ENCODE data around the gene SVEP1. TPM values are rescaled to one million over a fixed set of nuclear protein-coding genes. Genes with fewer than 3 reads are reported as not detected.

The SVEP1 gene
- total RNA-seq, 1 experiment from 2014 or later, result 3.2 TPM

DNA sequence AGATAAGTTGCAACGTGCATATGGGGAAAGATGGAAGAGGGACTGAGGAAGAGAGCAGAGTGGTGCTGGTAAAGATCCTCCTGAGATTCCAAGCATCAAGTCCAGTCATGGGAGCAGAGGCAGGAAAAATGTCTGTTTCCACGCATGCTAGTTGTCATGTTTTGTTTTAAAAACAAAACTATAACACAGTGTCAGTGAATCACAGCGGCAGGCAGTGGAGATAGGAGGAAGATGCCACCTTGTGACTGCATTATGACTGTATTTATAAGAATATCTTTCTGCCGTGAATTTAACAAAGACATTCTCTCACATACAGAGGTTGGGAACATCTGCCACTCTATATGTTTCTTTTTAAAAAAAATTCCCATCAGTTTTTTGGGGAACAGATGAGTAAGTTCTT, 3.7 kb upstream of the SVEP1 start:
- no peak for DNase-seq (ENCODE audit: low read depth)
- in situ Hi-C loops (cut with HindIII; ENCODE audit: low pct_unique_long_range_greater_than_20kb, low sequenced_read_pairs), result no loop called here

- DNase-seq (ENCODE audit: low read depth), result no peak
- in situ Hi-C loops (cut with HindIII; ENCODE audit: low pct_unique_long_range_greater_than_20kb, low sequenced_read_pairs), result no loop called here
Measured at GRCh38 chr9:110582156-110582555, 2.6 kb upstream of the SVEP1 start.

- no peak for DNase-seq (ENCODE audit: low read depth)
- in situ Hi-C loops (cut with HindIII; ENCODE audit: low pct_unique_long_range_greater_than_20kb, low sequenced_read_pairs), result no loop called here
Measured at GRCh38 chr9:110580850-110581249, 1.3 kb upstream of the SVEP1 start.

- in situ Hi-C loops (cut with HindIII; ENCODE audit: low pct_unique_long_range_greater_than_20kb, low sequenced_read_pairs), result no loop called here
- DNase-seq (ENCODE audit: low read depth), result no peak
Measured at GRCh38 chr9:110579862-110580219, 300 bp upstream of the SVEP1 start.

DNA sequence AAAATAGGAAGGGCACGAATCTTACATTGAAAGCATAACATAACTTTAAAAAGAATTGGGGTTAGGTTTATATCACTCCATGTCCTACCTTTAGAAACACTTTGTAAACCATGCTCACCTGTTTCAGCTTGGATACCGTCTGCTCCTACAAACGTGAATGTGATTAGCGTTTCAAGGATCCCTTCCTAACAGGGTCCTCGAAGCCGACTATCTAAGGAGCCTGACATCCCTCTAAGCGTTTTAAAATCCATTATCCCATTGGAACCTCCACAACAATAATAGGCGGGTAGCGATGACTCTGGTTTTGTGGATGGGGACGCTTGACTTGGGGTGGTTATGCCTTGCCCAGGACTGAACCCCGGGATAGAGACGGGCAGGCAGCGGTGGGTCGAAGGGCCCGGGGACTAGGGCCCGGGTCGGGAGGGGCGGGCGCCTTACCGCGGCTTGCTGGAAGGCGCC, 937 bp downstream of the SVEP1 start:
- in situ Hi-C loops (cut with HindIII; ENCODE audit: low pct_unique_long_range_greater_than_20kb, low sequenced_read_pairs), result no loop called here
- DNase-seq (ENCODE audit: low read depth), result no peak

DNA sequence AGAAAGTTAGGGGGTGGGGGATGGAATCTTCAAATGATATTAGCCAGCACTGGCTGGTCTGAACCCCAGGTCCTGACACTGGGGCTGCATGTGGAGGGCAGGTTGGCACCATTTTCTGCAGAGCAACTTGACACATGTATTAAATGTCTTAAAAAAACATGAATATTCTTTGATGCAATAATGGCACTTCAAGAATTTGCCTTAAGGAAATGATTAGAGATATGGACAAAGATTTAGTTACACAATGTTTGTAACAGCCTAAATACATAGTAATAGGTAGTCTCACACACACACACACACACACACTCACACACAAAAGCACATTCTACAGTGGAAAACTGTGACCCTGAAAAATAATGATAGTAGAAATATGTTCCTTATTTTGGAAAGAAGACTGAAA, 3.6 kb downstream of the SVEP1 start:
- DNase-seq (ENCODE audit: low read depth), result no peak
- in situ Hi-C loops (cut with HindIII; ENCODE audit: low pct_unique_long_range_greater_than_20kb, low sequenced_read_pairs), result no loop called here

- in situ Hi-C loops (cut with HindIII; ENCODE audit: low pct_unique_long_range_greater_than_20kb, low sequenced_read_pairs), result no loop called here
- no peak for DNase-seq (ENCODE audit: low read depth)
Measured at GRCh38 chr9:110575169-110575568, 4.4 kb downstream of the SVEP1 start.

DNA sequence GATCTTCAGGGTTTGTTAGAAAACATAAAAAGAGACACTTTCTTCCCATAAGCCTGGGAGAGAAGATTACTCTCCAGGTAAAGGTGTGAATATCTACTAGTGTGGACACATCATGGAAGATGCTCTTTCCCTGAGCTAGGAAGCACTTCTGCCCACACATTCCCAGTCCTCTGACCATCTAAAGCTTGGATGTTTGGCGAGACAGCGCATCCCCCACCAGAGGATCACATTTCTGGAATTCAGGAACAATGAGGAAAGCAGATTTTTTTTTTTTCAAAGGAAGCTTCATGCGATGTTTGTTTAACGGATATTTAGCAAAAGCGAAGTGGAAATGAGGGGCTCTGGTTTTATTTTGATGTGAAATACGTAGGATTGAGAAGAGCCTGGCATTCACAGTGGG, 6.2 kb downstream of the SVEP1 start:
- in situ Hi-C loops (cut with HindIII; ENCODE audit: low pct_unique_long_range_greater_than_20kb, low sequenced_read_pairs), result no loop called here
- no peak for DNase-seq (ENCODE audit: low read depth)

DNA sequence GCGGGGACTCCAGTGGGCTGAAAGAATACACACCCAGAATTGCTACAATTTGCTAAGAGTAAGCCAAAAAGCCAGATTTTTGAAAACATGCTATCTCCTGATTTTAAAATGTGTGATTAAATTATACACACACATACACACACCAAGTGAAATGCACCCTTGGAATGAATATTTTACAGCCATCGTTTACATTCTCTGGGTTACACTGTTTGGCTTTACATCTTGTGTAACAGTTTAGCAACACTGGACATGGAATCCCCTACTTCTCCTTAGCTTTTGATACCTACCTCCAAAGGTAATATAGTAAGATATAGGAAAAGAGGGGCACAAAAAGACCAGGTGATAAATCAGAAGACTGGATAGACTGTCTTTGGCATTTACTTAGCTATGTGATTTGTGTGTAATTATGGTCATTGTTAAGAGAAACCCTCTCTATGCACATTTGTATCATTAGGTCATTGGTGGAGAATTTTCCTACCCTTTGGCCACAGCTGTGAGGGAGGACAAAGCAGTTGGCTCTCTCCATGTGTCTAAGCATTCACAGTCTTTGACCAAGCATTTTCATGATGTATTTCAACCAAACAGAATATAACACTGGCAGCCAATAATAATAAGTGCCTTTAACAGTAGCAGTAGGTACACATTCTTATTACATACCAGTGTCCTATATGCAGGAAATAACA, 7.6 kb downstream of the SVEP1 start:
- in situ Hi-C loops (cut with HindIII; ENCODE audit: low pct_unique_long_range_greater_than_20kb, low sequenced_read_pairs), result no loop called here

GRCh38 chr9:110566156-110566555, 13.4 kb downstream of the SVEP1 start:
- no peak for DNase-seq (ENCODE audit: low read depth)
- in situ Hi-C loops (cut with HindIII; ENCODE audit: low pct_unique_long_range_greater_than_20kb, low sequenced_read_pairs), result no loop called here

More for the DNA sequence above, 7.6 kb downstream of the SVEP1 start:
- no peak for DNase-seq (ENCODE audit: low read depth)

- in situ Hi-C loops (cut with HindIII; ENCODE audit: low pct_unique_long_range_greater_than_20kb, low sequenced_read_pairs), result no loop called here
- DNase-seq (ENCODE audit: low read depth), result no peak
Measured at GRCh38 chr9:110561826-110562225, 17.7 kb downstream of the SVEP1 start.

- in situ Hi-C loops (cut with HindIII; ENCODE audit: low pct_unique_long_range_greater_than_20kb, low sequenced_read_pairs), result no loop called here
- DNase-seq (ENCODE audit: low read depth), result no peak
Measured at GRCh38 chr9:110559869-110560268, 19.7 kb downstream of the SVEP1 start.

DNA sequence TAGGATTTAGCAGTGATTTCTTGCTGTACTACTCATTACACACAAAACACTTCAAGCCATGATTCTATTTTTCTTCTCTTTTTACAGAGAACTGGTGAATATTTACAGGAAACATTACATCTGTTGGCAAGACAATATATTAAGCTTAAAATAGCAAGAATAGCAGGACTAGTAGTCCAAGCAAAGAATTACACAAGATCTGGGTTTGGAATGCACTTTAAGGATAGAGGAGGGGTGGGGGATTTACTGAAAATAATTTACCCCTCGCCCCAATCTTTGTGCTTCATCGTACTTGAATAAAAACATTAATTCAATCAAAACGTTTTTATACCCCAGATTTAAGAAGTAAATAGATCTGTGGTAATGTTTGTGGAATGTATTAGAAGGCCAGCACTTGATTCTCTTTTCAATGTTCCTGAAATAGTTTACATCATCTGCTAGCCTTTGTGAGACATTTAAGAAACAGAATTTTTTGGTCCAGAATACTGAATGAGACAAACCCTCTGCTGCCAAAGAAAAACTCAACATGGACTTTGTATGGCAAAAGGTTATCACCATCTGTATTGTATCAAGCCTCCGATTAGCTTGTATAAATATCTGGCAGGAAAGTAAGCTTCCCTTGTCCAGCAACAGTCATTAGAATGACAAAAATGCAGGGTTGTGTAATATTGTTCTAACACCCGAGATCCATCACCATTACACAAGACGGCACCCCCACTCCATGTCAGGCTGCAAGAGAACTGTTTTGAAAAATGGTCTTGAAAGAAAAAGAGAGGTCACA, 23.8 kb downstream of the SVEP1 start:
- in situ Hi-C loops (cut with HindIII; ENCODE audit: low pct_unique_long_range_greater_than_20kb, low sequenced_read_pairs), result no loop called here
- no peak for DNase-seq (ENCODE audit: low read depth)

DNA sequence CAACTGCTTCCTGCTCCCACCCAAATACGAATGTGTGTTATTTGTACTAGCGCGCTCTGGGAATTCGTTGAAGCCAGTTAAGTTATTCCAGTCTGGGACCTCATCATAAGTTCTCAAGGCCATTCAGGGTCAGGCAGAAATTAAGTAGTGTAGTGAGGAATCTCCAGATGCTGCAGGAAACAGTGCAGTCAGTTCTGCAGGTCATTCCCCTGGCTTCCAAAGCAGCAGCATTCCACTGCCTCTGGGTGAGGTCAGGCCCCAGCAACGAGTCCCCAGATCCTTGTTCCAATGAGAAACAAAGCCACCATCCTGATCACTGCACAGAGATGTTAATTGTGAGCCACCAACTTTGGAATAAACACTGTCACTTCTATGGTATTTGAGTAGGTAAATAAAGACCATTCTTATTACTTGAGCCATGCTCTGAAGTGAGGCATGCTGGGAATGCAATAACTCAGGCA, 33.1 kb downstream of the SVEP1 start:
- peak; percentile 58 for DNase-seq (ENCODE audit: low read depth)
- in situ Hi-C loops (cut with HindIII; ENCODE audit: low pct_unique_long_range_greater_than_20kb, low sequenced_read_pairs), result no loop called here

- in situ Hi-C loops (cut with HindIII; ENCODE audit: low pct_unique_long_range_greater_than_20kb, low sequenced_read_pairs), result no loop called here
- peak; percentile 51 for DNase-seq (ENCODE audit: low read depth)
Measured at GRCh38 chr9:110545705-110546104, 33.8 kb downstream of the SVEP1 start.

GRCh38 chr9:110543631-110544051, 35.9 kb downstream of the SVEP1 start:
- peak; percentile 30 for DNase-seq (ENCODE audit: low read depth)
- in situ Hi-C loops (cut with HindIII; ENCODE audit: low pct_unique_long_range_greater_than_20kb, low sequenced_read_pairs), result no loop called here

- no peak for DNase-seq (ENCODE audit: low read depth)
- in situ Hi-C loops (cut with HindIII; ENCODE audit: low pct_unique_long_range_greater_than_20kb, low sequenced_read_pairs), result no loop called here
Measured at GRCh38 chr9:110541950-110542349, 37.6 kb downstream of the SVEP1 start.

GRCh38 chr9:110538647-110539041, 40.9 kb downstream of the SVEP1 start:
- DNase-seq (ENCODE audit: low read depth), result no peak
- in situ Hi-C loops (cut with HindIII; ENCODE audit: low pct_unique_long_range_greater_than_20kb, low sequenced_read_pairs), result no loop called here

GRCh38 chr9:110537841-110538646, 41.5 kb downstream of the SVEP1 start:
- in situ Hi-C loops (cut with HindIII; ENCODE audit: low pct_unique_long_range_greater_than_20kb, low sequenced_read_pairs), result no loop called here
- DNase-seq (ENCODE audit: low read depth), result no peak
